T-helper 22 cell (primary cell): ENCODE data around the gene TCEA2.

ENCODE experiments used
- DNase-seq: peaks from one replicate; pipeline ENCODE4 v3.0.0-alpha.2; 2020; ENCODE audit warnings: low read depth

The TCEA2 gene

GRCh38 chr20:64095455-64095854, 32.5 kb downstream of the TCEA2 start:
- no peak for DNase-seq

GRCh38 chr20:64095927-64096326, 32.9 kb downstream of the TCEA2 start:
- no peak for DNase-seq

GRCh38 chr20:64096535-64096934, 33.5 kb downstream of the TCEA2 start:
- no peak for DNase-seq

GRCh38 chr20:64098471-64099013, 35.5 kb downstream of the TCEA2 start:
- DNase-seq, result no peak

- DNase-seq, result no peak
Observed at GRCh38 chr20:64099086-64099786, 36.2 kb downstream of the TCEA2 start.

GRCh38 chr20:64099880-64100565, 37.0 kb downstream of the TCEA2 start:
- no peak for DNase-seq

- no peak for DNase-seq
Observed at GRCh38 chr20:64100566-64100888, 37.5 kb downstream of the TCEA2 start.

GRCh38 chr20:64100946-64101688, 38.1 kb downstream of the TCEA2 start:
- DNase-seq, result no peak

GRCh38 chr20:64101731-64102621, 39.0 kb downstream of the TCEA2 start:
- DNase-seq, result no peak

- DNase-seq, result no peak
Observed at GRCh38 chr20:64102647-64103354, 39.8 kb downstream of the TCEA2 start.

- DNase-seq, result no peak
Observed at GRCh38 chr20:64103871-64104666, 41.1 kb downstream of the TCEA2 start.

- DNase-seq, result no peak
Observed at GRCh38 chr20:64104667-64105451, 41.9 kb downstream of the TCEA2 start.

- no peak for DNase-seq
Observed at GRCh38 chr20:64105846-64106434, 42.9 kb downstream of the TCEA2 start.

GRCh38 chr20:64106435-64106961, 43.5 kb downstream of the TCEA2 start:
- DNase-seq, result no peak

GRCh38 chr20:64106981-64107735, 44.2 kb downstream of the TCEA2 start, which contains the start of gene NPBWR2:
NPBWR2 (minus strand) TSS chr20:64107565; CDS start chr20:64106831, 734 bp downstream.
- no peak for DNase-seq

GRCh38 chr20:64107736-64108457, 44.9 kb downstream of the TCEA2 start:
- no peak for DNase-seq
